PC-9 (cell line): ENCODE measurements around the gene NRM. TPM values are rescaled to one million over a fixed set of nuclear protein-coding genes. Genes with fewer than 3 reads are reported as not detected.

Experiments used
- BruUV-seq: library from RNA; stranded (reverse); fragments of 400-500 nt; replicated peaks from 2 replicates; lab custom pipeline; 2021; lab: Mats Ljungman, UMichigan
- CTCF ChIA-PET: fragments of 300-600 bp; sonication (Branson Sonifier 250); formaldehyde crosslinking; loops from one replicate; lab custom pipeline; 2022; ENCODE audit warnings: antibody characterized with exemption; lab: Charles Lee
- POLR2A ChIA-PET: fragments of 300-600 bp; sonication (Branson Sonifier 250); formaldehyde crosslinking; loops from one replicate; lab custom pipeline; 2022; ENCODE audit warnings: antibody characterized with exemption; ENCODE audit not compliant: unreplicated experiment; lab: Charles Lee
- DNase-seq, 2 experiments: peaks; one replicate each; pipeline versions ENCODE4 v3.0.0 to v3.0.0-alpha.2; 2015 to 2022; ENCODE audit warnings: mixed read lengths in 1 of 2
- H2AFZ ChIP-seq: fragments of 200-600 bp; sonication (generic); 2 replicates; pipeline ENCODE4 v1.8.1; 2017; ENCODE audit warnings: antibody characterized with exemption
- H3F3A ChIP-seq: fragments of 200-600 bp; sonication (generic); 2 replicates; pipeline ENCODE4 v1.8.1; 2017; ENCODE audit warnings: antibody characterized with exemption, mild to moderate bottlenecking, low read depth; ENCODE audit not compliant: insufficient read depth
- H3K27ac ChIP-seq: fragments of 200-600 bp; sonication (generic); 2 replicates; pipeline ENCODE4 v1.6.1; 2016; ENCODE audit warnings: mixed run types
- H3K27me3 ChIP-seq: fragments of 200-600 bp; sonication (generic); 2 replicates; pipeline ENCODE4 v1.6.1; 2016; ENCODE audit warnings: low read depth, mixed run types; ENCODE audit not compliant: insufficient read depth
- H3K36me3 ChIP-seq: fragments of 200-600 bp; sonication (generic); 2 replicates; pipeline ENCODE4 v1.6.1; 2016; ENCODE audit warnings: low read depth, mixed run types
- H3K4me1 ChIP-seq: fragments of 200-600 bp; sonication (generic); replicated peaks from 2 replicates; pipeline ENCODE4 v1.6.1; 2016; ENCODE audit warnings: mixed run types; ENCODE audit not compliant: insufficient read depth
- H3K4me2 ChIP-seq: fragments of 200-600 bp; sonication (generic); 2 replicates; pipeline ENCODE4 v1.6.1; 2017; ENCODE audit warnings: mixed run types
- H3K4me3 ChIP-seq: fragments of 200-600 bp; sonication (generic); 2 replicates; pipeline ENCODE4 v1.6.1; 2016; ENCODE audit warnings: mixed run types
- H3K79me2 ChIP-seq: fragments of 200-600 bp; sonication (generic); 2 replicates; pipeline ENCODE4 v1.6.1; 2017; ENCODE audit warnings: low read depth, mixed run types
- H3K9me2 ChIP-seq: fragments of 200-600 bp; sonication (generic); 2 replicates; pipeline ENCODE4 v1.8.1; 2017; ENCODE audit warnings: mild to moderate bottlenecking; ENCODE audit not compliant: insufficient read depth
- H3K9me3 ChIP-seq: fragments of 200-600 bp; sonication (generic); 2 replicates; pipeline ENCODE4 v1.8.1; 2016; ENCODE audit warnings: low read depth; ENCODE audit not compliant: insufficient read depth
- H4K20me1 ChIP-seq: fragments of 200-600 bp; sonication (generic); 2 replicates; pipeline ENCODE4 v1.8.1; 2017; ENCODE audit not compliant: insufficient read depth
- CTCF ChIP-seq: fragments of 200-600 bp; sonication (generic); conservative IDR thresholded peaks from 2 replicates; pipeline ENCODE4 v1.6.1; 2017; ENCODE audit warnings: mixed run types, antibody characterized with exemption, mild to moderate bottlenecking, moderate library complexity
- EZH2 ChIP-seq: fragments of 200-600 bp; sonication (generic); IDR thresholded peaks from 2 replicates; pipeline ENCODE4 v1.8.0; 2017; ENCODE audit warnings: antibody characterized with exemption, low read depth
- intact Hi-C: fragments of 100-400 bp; cut with micrococcal nuclease; formaldehyde crosslinking; loops from one replicate; pipeline ENCODE4 v1.10.0; 2022; ENCODE audit not compliant: unreplicated experiment
- total RNA-seq: library from RNA; stranded (reverse); gene quantifications from 2 replicates; pipeline ENCODE4 v1.2.3, GENCODE V29; 2021

Gene NRM
- total RNA-seq, 1 experiment from 2014 or later, result 38.3 TPM

GRCh38 chr6:30682143-30683117 lies 8.4 kb downstream of the NRM start:
- Histone ChIP-seq H2AFZ (no peak overlapping the region), H3K9me3 (no peaks in the 10 kb centered on the region), H3K27ac (peak overlapping the region; percentile 84), H3K27me3 (no peaks in the 10 kb centered on the region), H3K79me2 (peaks cover 63% of the 10 kb centered on the region), H3K9me2 (no peaks in the 10 kb centered on the region), H3K36me3 (no peaks in the 10 kb centered on the region), H3K4me1 (peaks cover 46% of the 10 kb centered on the region), H3K4me2 (peak overlapping the region; percentile 93), H3K4me3 (peak overlapping the region; percentile 98), H4K20me1 (no peaks in the 10 kb centered on the region), H3F3A (peaks cover 56% of the 10 kb centered on the region)
- ChIA-PET POLR2A (interaction anchor here (0.5 to 0.6 kb wide), 2 partner anchors 45 to 107 kb away, joined by 4 read pairs; no protein-coding TSS in a partner anchor), CTCF (interaction anchor here (1.0 kb wide), 1 partner anchor 44 kb away, joined by 5 read pairs; no protein-coding TSS in a partner anchor)
- TF ChIP-seq CTCF (no peak), EZH2 (no peak)
- peak; percentile 71 to 79 for DNase-seq
- BruUV-seq, result TSS peak; percentile 84
- intact Hi-C loops, result loop anchor here (1.0 to 2.0 kb wide), 2 partner anchors 35 to 200 kb away; partner anchors contain the start of gene MDC1

DNA sequence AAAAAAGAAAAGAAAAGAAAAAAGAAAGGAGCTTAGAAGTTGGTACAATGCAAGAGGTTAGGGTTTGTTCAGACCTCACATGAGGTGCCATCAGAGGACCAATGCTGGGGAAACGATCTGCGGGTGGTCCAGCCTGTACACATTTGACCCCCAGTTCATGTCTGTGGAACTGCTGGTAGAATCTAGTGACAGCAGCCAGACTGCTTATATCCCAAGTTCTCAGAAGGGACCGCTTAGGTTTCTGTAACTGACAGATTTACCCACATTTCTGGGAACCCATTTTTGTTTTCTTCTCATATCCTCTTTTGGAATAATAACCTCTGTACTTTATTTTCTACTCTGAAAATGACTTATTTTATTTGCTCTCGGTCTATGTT lies 9.0 kb downstream of the NRM start:
- POLR2A ChIA-PET, result interaction anchor here (0.6 kb wide), 1 partner anchor 46 kb away, joined by 4 read pairs; no protein-coding TSS in a partner anchor
- H4K20me1 ChIP-seq, result no peaks in the 10 kb centered on the region
- BruUV-seq, result TSS peak; percentile 2
- no peaks in the 10 kb centered on the region for H3K36me3 ChIP-seq
- peaks cover 58% of the 10 kb centered on the region for H3F3A ChIP-seq
- peaks cover 46% of the 10 kb centered on the region for H3K4me1 ChIP-seq
- H3K9me3 ChIP-seq, result no peaks in the 10 kb centered on the region
- H3K27ac ChIP-seq, result peak overlapping the region; percentile 84
- peak overlapping the region; percentile 98 for H3K4me3 ChIP-seq
- H3K9me2 ChIP-seq, result no peaks in the 10 kb centered on the region
- H3K27me3 ChIP-seq, result no peaks in the 10 kb centered on the region
- intact Hi-C loops, result loop anchor here (1.0 to 2.0 kb wide), 2 partner anchors 36 to 201 kb away; partner anchors contain the start of gene MDC1
- TF ChIP-seq EZH2 (no peak), CTCF (no peak)
- no peak overlapping the region for H2AFZ ChIP-seq
- H3K4me2 ChIP-seq, result peak overlapping the region; percentile 93
- CTCF ChIA-PET, result interaction anchor here (1.0 kb wide), 1 partner anchor 45 kb away, joined by 5 read pairs; no protein-coding TSS in a partner anchor
- DNase-seq, result no peak
- H3K79me2 ChIP-seq, result peaks cover 63% of the 10 kb centered on the region

DNA sequence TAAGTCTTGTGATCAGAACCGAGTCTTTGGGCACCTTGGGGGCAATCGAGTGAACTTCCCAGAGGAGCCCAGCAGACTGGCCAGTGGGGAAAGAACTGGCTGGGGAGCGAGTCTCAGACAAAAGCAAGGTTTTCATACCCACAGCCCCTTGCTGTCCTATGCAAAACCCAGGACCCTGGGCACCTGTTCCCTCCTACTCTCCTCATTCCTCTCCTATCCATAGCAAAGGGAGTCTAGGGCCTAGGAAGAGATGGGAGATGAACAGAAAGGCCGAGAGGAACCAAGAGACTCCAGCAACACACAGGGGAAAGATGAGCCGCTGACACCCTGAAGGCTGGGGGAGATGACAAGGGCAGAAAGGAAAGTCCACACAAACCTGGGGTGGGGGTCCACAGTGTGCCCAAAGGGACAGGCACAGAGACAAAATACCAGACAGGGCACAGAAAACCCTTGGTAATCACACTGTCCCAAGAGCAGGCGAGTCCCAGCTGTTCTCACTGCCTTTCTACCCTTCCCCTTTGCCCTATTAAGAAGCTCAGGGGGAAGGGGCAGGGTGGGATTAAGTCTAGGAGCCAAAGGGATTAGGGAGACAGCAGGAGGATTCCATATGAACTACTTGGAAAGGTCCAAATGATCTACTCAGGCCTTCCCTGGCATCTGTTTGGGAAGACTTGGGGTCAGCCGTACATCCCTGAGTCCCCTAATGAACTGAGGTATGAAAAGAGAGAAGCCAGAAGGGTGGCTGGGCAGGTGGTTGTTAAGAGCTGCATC lies 10.8 kb downstream of the NRM start:
- Histone ChIP-seq H3K36me3 (no peaks in the 10 kb centered on the region), H3K4me3 (no peak overlapping the region), H3K4me2 (no peak overlapping the region), H3F3A (peaks cover 64% of the 10 kb centered on the region), H3K4me1 (peaks cover 33% of the 10 kb centered on the region), H3K79me2 (peaks cover 48% of the 10 kb centered on the region), H3K27me3 (no peaks in the 10 kb centered on the region), H2AFZ (no peak overlapping the region), H3K9me2 (no peaks in the 10 kb centered on the region), H3K9me3 (no peaks in the 10 kb centered on the region), H4K20me1 (no peaks in the 10 kb centered on the region), H3K27ac (no peak overlapping the region)
- TF ChIP-seq EZH2 (no peak), CTCF (no peak)
- no TSS peak for BruUV-seq
- POLR2A ChIA-PET, result interaction anchor here (0.6 kb wide), 1 partner anchor 37 kb away, joined by 3 read pairs; the partner anchor contains the start of gene MDC1
- DNase-seq, result no peak
- CTCF ChIA-PET, result interaction anchor here (0.6 kb wide), 2 partner anchors 196 to 613 kb away, joined by 3 to 4 read pairs; partner anchors contain the start of gene PPP1R11
- intact Hi-C loops, result loop anchor here (1.0 kb wide), 2 partner anchors 42 to 197 kb away; no protein-coding TSS in a partner anchor
